IMR-90 (cell line): Measurements from ENCODE around the gene SUSD1. TPM values are rescaled to one million over a fixed set of nuclear protein-coding genes. Genes with fewer than 3 reads are reported as not detected.

Experiments used
- ATAC-seq: fragments of 200-7000 bp; cut with Tn5 transposase; 2 replicates; pipeline ENCODE4 v1.9.1; 2020; ENCODE audit warnings: low read depth, mild to moderate bottlenecking, moderate library complexity
- BruUV-seq: library from RNA; stranded (reverse); fragments of 400-500 nt; replicated peaks from 2 replicates; lab custom pipeline; 2021; lab: Mats Ljungman, UMichigan
- CTCF ChIA-PET: fragments of 300-600 bp; formaldehyde crosslinking; extraction: SDS; loops from one replicate; lab custom pipeline; 2021; ENCODE audit warnings: antibody characterized with exemption; lab: Yijun Ruan, JAX
- POLR2A ChIA-PET: fragments of 300-600 bp; sonication (Branson Sonifier 250); formaldehyde crosslinking; loops from one replicate; lab custom pipeline; 2022; ENCODE audit warnings: antibody characterized with exemption; ENCODE audit not compliant: unreplicated experiment; lab: Charles Lee
- DNase-seq: peaks from one replicate; pipeline ENCODE4 v3.0.0; 2013
- H2AFZ ChIP-seq: replicated peaks from 2 replicates; pipeline ENCODE3; 2013; ENCODE audit warnings: low read length, mild to moderate bottlenecking; ENCODE audit not compliant: poor library complexity
- H2AK5ac ChIP-seq: 2 replicates; pipeline ENCODE4 v1.6.1; 2013; ENCODE audit warnings: low read depth, low read length, inconsistent platforms
- H2AK9ac ChIP-seq: replicated peaks from 2 replicates; pipeline ENCODE3; 2013; ENCODE audit warnings: mild to moderate bottlenecking, low read depth, low read length, moderate library complexity; ENCODE audit not compliant: poor library complexity
- H2BK120ac ChIP-seq: 2 replicates; pipeline ENCODE4 v1.6.1; 2013; ENCODE audit warnings: low read depth, low read length, inconsistent platforms
- H2BK15ac ChIP-seq: 3 replicates; pipeline ENCODE4 v1.6.1; 2013; ENCODE audit warnings: low read depth, low read length, inconsistent platforms
- H2BK20ac ChIP-seq: 2 replicates; pipeline ENCODE4 v1.6.1; 2013; ENCODE audit warnings: low read depth, mild to moderate bottlenecking, inconsistent platforms, low read length, moderate library complexity
- H2BK5ac ChIP-seq: 2 replicates; pipeline ENCODE4 v1.6.1; 2013; ENCODE audit warnings: mild to moderate bottlenecking, low read depth, low read length, inconsistent platforms; ENCODE audit not compliant: poor library complexity, severe bottlenecking
- H3K14ac ChIP-seq: replicated peaks from 2 replicates; pipeline ENCODE4 v1.6.1; 2013; ENCODE audit warnings: low read depth, low read length, inconsistent platforms
- H3K18ac ChIP-seq: 2 replicates; pipeline ENCODE4 v1.6.1; 2013; ENCODE audit warnings: low read depth, low read length, control low read depth
- H3K23ac ChIP-seq: 2 replicates; pipeline ENCODE4 v1.6.1; 2013; ENCODE audit warnings: low read depth, low read length, inconsistent platforms
- H3K27ac ChIP-seq: 2 replicates; pipeline ENCODE4 v1.5.1; 2013; ENCODE audit warnings: mild to moderate bottlenecking, control low read depth, low read length; ENCODE audit not compliant: insufficient read depth
- H3K27me3 ChIP-seq: 2 replicates; pipeline ENCODE4 v1.6.1; 2013; ENCODE audit warnings: low read length; ENCODE audit not compliant: control insufficient read depth, insufficient read depth
- H3K36me3 ChIP-seq: 2 replicates; pipeline ENCODE4 v1.6.1; 2013; ENCODE audit warnings: low read length, mixed read lengths; ENCODE audit not compliant: control insufficient read depth, insufficient read depth
- H3K4ac ChIP-seq: 2 replicates; pipeline ENCODE4 v1.6.1; 2013; ENCODE audit warnings: low read depth, low read length, inconsistent platforms
- H3K4me1 ChIP-seq: 2 replicates; pipeline ENCODE4 v1.6.1; 2013; ENCODE audit warnings: low read length, mixed read lengths; ENCODE audit not compliant: control insufficient read depth, insufficient read depth
- H3K4me2 ChIP-seq: 2 replicates; pipeline ENCODE4 v1.6.1; 2013; ENCODE audit warnings: low read depth, mild to moderate bottlenecking, control low read depth, low read length, moderate library complexity
- H3K4me3 ChIP-seq: 2 replicates; pipeline ENCODE4 v1.5.1; 2013; ENCODE audit warnings: low read depth, mild to moderate bottlenecking, control low read depth, low read length, moderate library complexity; ENCODE audit not compliant: insufficient read depth
- H3K56ac ChIP-seq: 2 replicates; pipeline ENCODE4 v1.6.1; 2013; ENCODE audit warnings: low read length, inconsistent platforms; ENCODE audit not compliant: insufficient read depth; ENCODE audit errors: extremely low read depth
- H3K79me1 ChIP-seq, 2 experiments: 2 replicates each; pipeline ENCODE4 v1.6.1; 2013; ENCODE audit warnings: low read length in 2 of 2, inconsistent platforms in 1 of 2, low read depth in 1 of 2
- H3K9ac ChIP-seq: 2 replicates; pipeline ENCODE4 v1.6.1; 2013; ENCODE audit warnings: low read depth, low read length, control low read depth
- H3K9me1 ChIP-seq: 2 replicates; pipeline ENCODE4 v1.6.1; 2013; ENCODE audit warnings: low read length, inconsistent platforms; ENCODE audit not compliant: insufficient read depth
- H3K9me3 ChIP-seq: 2 replicates; pipeline ENCODE4 v1.6.1; 2013; ENCODE audit warnings: low read length; ENCODE audit not compliant: control insufficient read depth, insufficient read depth
- H4K20me1 ChIP-seq: 2 replicates; pipeline ENCODE4 v1.6.1; 2013; ENCODE audit warnings: low read length, inconsistent platforms; ENCODE audit not compliant: insufficient read depth
- H4K5ac ChIP-seq: 2 replicates; pipeline ENCODE4 v1.6.1; 2013; ENCODE audit warnings: mild to moderate bottlenecking, low read depth, low read length, control low read depth
- H4K8ac ChIP-seq, 2 experiments: 2 replicates each; pipeline ENCODE4 v1.6.1; 2013; ENCODE audit warnings: low read depth in 2 of 2, low read length in 2 of 2, control low read depth in 1 of 2, inconsistent platforms in 1 of 2
- H4K91ac ChIP-seq: 2 replicates; pipeline ENCODE4 v1.6.1; 2013; ENCODE audit warnings: low read depth, low read length, inconsistent platforms; ENCODE audit not compliant: insufficient read depth
- CEBPB ChIP-seq: IDR thresholded peaks from 2 replicates; pipeline ENCODE4 v1.6.1; 2012; ENCODE audit warnings: low read depth, low read length, improper control_type of control experiment
- CHD1 ChIP-seq: IDR thresholded peaks from 2 replicates; pipeline ENCODE4 v1.6.1; 2012; ENCODE audit warnings: low read depth, low read length, improper control_type of control experiment
- FOS ChIP-seq: fragments of 150-350 bp; IDR thresholded peaks from 2 replicates; pipeline ENCODE4 v1.6.1; 2016; ENCODE audit warnings: low read depth, low read length
- MAFK ChIP-seq: IDR thresholded peaks from 2 replicates; pipeline ENCODE4 v1.6.1; 2012; ENCODE audit warnings: low read depth, low read length, improper control_type of control experiment
- MXI1 ChIP-seq: IDR thresholded peaks from 2 replicates; pipeline ENCODE4 v1.6.1; 2012; ENCODE audit warnings: low read depth, mild to moderate bottlenecking, low read length, moderate library complexity, borderline replicate concordance
- RCOR1 ChIP-seq: IDR thresholded peaks from 2 replicates; pipeline ENCODE4 v1.6.1; 2012; ENCODE audit warnings: mild to moderate bottlenecking, low read length, improper control_type of control experiment; ENCODE audit not compliant: insufficient replicate concordance
- RFX5 ChIP-seq: IDR thresholded peaks from 2 replicates; pipeline ENCODE4 v1.8.0; 2012; ENCODE audit warnings: low read depth, mild to moderate bottlenecking, low read length, moderate library complexity
- WGBS, 2 experiments: methylation state at CpG; one replicate each; pipeline versions ENCODE4 v1.1.5 to v1.1.7; 2013; ENCODE audit warnings: missing lambda C conversion rate in 2 of 2; ENCODE audit not compliant: insufficient read length in 1 of 2; ENCODE audit errors: extremely low coverage in 2 of 2; 5-methylcytosine and 5-hydroxymethylcytosine counted together
- dilution Hi-C: fragments of 300-500 bp; cut with HindIII; formaldehyde crosslinking; loops from one replicate; pipeline ENCODE4 v1.14.3; 2018; ENCODE audit warnings: low sequenced_read_pairs; ENCODE audit not compliant: unreplicated experiment
- in situ Hi-C: fragments of 300-500 bp; cut with MboI; formaldehyde crosslinking; loops from 3 replicates; pipeline ENCODE4 v1.14.3; 2019; ENCODE audit warnings: low sequenced_read_pairs, inconsistent platforms, mixed read lengths
- intact Hi-C: fragments of 100-400 bp; cut with micrococcal nuclease; formaldehyde crosslinking; loops from 2 replicates; pipeline ENCODE4 v1.10.0; 2022
- polyA plus RNA-seq, 3 experiments: library from polyadenylated mRNA; depleted of rRNA; stranded (reverse); fragments of >200 nt; gene quantifications; 2 replicates each; pipeline ENCODE4 v1.2.3, GENCODE V29; 2012; ENCODE audit warnings: low replicate concordance in 1 of 3
- total RNA-seq: library from RNA; depleted of rRNA; stranded (reverse); fragments of >200 nt; gene quantifications from 2 replicates; pipeline ENCODE4 v1.2.3, GENCODE V29; 2012

SUSD1 gene
- total and polyA plus RNA-seq, 2 of the 4 experiments (the other 2 are of a cell fraction), result 4.0 to 4.7 TPM

DNA sequence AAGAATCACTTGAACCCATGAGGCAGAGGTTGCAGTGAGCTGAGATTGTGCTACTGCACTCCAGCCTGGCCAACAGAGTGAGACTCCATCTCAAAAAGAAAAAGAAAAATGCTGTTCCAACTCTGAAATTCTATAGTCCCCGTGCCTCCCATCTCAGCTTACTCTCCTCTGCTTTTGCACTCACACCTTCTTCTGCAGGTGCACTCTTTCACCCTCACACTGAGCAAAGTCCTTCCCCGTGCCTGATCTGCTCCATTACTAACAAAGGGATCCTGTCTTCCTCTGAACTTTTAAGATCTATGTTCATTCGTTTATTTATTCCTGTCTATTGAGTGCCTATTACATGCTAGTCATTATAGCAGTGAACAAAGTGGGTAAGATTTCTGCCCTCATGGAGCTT is 47.8 kb downstream of the SUSD1 start:
- WGBS, 2 experiments, result 20% methylated on average over 1 of the region's 3 CpGs; no CpG with 5 or more reads in 1 of the 2 experiments

More for the DNA sequence above, 47.8 kb downstream of the SUSD1 start:
- H4K8ac ChIP-seq, result no peak overlapping the region
- in situ Hi-C loops (no loop called here), dilution Hi-C loops (no loop called here), intact Hi-C loops (no loop called here)
- H3K27ac ChIP-seq, result no peak overlapping the region
- no peak overlapping the region for H3K18ac ChIP-seq
- no peak overlapping the region for H3K23ac ChIP-seq
- DNase-seq (no peak), ATAC-seq (no peak)
- H3K14ac ChIP-seq, result no peak overlapping the region
- BruUV-seq, result no TSS peak
- no peak overlapping the region for H2AK5ac ChIP-seq
- H2AK9ac ChIP-seq, result no peak overlapping the region
- ChIA-PET POLR2A (no interaction called here), CTCF (no interaction called here)
- H3K79me1 ChIP-seq, result no peaks in the 10 kb centered on the region
- no peak for TF ChIP-seq MXI1
- TF ChIP-seq RFX5, result no peak
- TF ChIP-seq FOS, result no peak
- no peak for TF ChIP-seq CHD1
- no peak for TF ChIP-seq MAFK
- TF ChIP-seq CEBPB, result no peak
- no peak for TF ChIP-seq RCOR1
- no peak overlapping the region for H2BK5ac ChIP-seq
- H2AFZ ChIP-seq, result no peak overlapping the region
- H3K9me1 ChIP-seq, result peaks cover 6% of the 10 kb centered on the region
- H3K9ac ChIP-seq, result no peak overlapping the region
- no peak overlapping the region for H2BK15ac ChIP-seq
- no peaks in the 10 kb centered on the region for H3K36me3 ChIP-seq
- no peak overlapping the region for H3K4me3 ChIP-seq
- no peak overlapping the region for H4K91ac ChIP-seq
- no peak overlapping the region for H2BK20ac ChIP-seq
- peaks cover 3% of the 10 kb centered on the region; the same call in 1 of the 2 replicates for H3K4me1 ChIP-seq
- no peaks in the 10 kb centered on the region for H3K9me3 ChIP-seq
- H3K56ac ChIP-seq, result no peak overlapping the region
- no peak overlapping the region for H3K4ac ChIP-seq
- no peaks in the 10 kb centered on the region for H3K27me3 ChIP-seq
- no peaks in the 10 kb centered on the region for H4K20me1 ChIP-seq
- no peak overlapping the region for H2BK120ac ChIP-seq
- H4K5ac ChIP-seq, result no peak overlapping the region
- no peak overlapping the region for H3K4me2 ChIP-seq
